Body of pancreas (tissue), 4 donors: ENCODE data around the gene ACADVL. TPM values are rescaled to one million over a fixed set of nuclear protein-coding genes. Genes with fewer than 3 reads are reported as not detected.

Source experiments
- ATAC-seq: fragments of 150-250 bp; one replicate; pipeline ENCODE4 v1.9.1; 2016
- DNase-seq, 4 donors: peaks; one replicate each; pipeline ENCODE4 v3.0.0-alpha.2; 2019
- H3K27ac ChIP-seq, 4 donors: fragments of 200-600 bp; sonication (generic); 1 replicate in 3 of 4; 2 replicates in 1 of 4; pipeline versions ENCODE4 v1.5.1 to v1.6.1; 2016 to 2019; ENCODE audit warnings: mild to moderate bottlenecking in 1 of 4, mixed read lengths in 1 of 4, moderate library complexity in 1 of 4
- H3K27me3 ChIP-seq, 2 donors: fragments of 200-600 bp; sonication (generic); one replicate each; pipeline ENCODE4 v1.6.0; 2016; ENCODE audit warnings: mild to moderate bottlenecking in 1 of 2
- H3K36me3 ChIP-seq, 2 donors: fragments of 200-600 bp; sonication (generic); replicated peaks in 1 of 2; 2 replicates each; pipeline ENCODE4 v1.5.1; 2016; ENCODE audit warnings: low read depth in 2 of 2; ENCODE audit not compliant: insufficient read depth in 1 of 2
- H3K4me1 ChIP-seq: fragments of 200-600 bp; sonication (generic); one replicate; pipeline ENCODE4 v1.6.0; 2016
- H3K4me3 ChIP-seq, 2 donors: fragments of 200-600 bp; sonication (generic); 1 replicate in 1 of 2; 2 replicates in 1 of 2; pipeline ENCODE4 v1.5.1; 2016 to 2019
- H3K9me3 ChIP-seq, 3 donors: fragments of 200-600 bp; sonication (generic); 1 replicate in 2 of 3; 2 replicates in 1 of 3; pipeline ENCODE4 v1.5.1; 2016
- CTCF ChIP-seq, 7 experiments: fragments of 450-650 bp in 4 of 7; fragments of 200-600 bp in 3 of 7; sonication (generic) in 3 of 7; IDR thresholded peaks; one replicate each; pipeline ENCODE4 v1.5.1; 2016 to 2019; ENCODE audit warnings: antibody characterized with exemption in 7 of 7
- POLR2A ChIP-seq, 3 donors: fragments of 450-650 bp; IDR thresholded peaks; one replicate each; pipeline ENCODE4 v1.6.1; 2016; ENCODE audit warnings: antibody characterized with exemption in 3 of 3, mild to moderate bottlenecking in 2 of 3
- WGBS, 2 donors: methylation state at CpG; one replicate each; pipeline ENCODE4 v1.1.5; 2017; 5-methylcytosine and 5-hydroxymethylcytosine counted together
- intact Hi-C: fragments of 100-400 bp; cut with DNase I; formaldehyde crosslinking; loops from one replicate; pipeline ENCODE4 v1.15.1; 2023
- total RNA-seq, 2 donors: library from RNA; depleted of rRNA; stranded (reverse); fragments of >200 nt; gene quantifications; one replicate each; pipeline ENCODE4 v1.1.0, GENCODE V29; 2016

The ACADVL gene
- total RNA-seq, 2 donors from 2014 or later = 887 to 1,901 TPM

- TF ChIP-seq POLR2A (IDR thresholded peaks at IDR 0.05) (no peak), CTCF (IDR thresholded peaks at IDR 0.05) (no peak)
- Histone ChIP-seq H3K4me1 (peaks cover 40% of the 10 kb centered on the region), H3K27me3 (no peaks in the 10 kb centered on the region), H3K4me3 (no peak overlapping the region), H3K27ac (peak overlapping the region; percentile 25 to 52 (median 34)), H3K36me3 (peaks cover 0 to 26% of the 10 kb centered on the region in 2 donors), H3K9me3 (no peaks in the 10 kb centered on the region)
- 66 to 81% methylated on average over 3 to 15 of the region's 15 CpGs for WGBS, 2 donors
- no peak for ATAC-seq
- intact Hi-C loops = no loop called here
- DNase-seq = peak in 2 of 4 donors; percentile 26 to 49
Measured at GRCh38 chr17:7224661-7225111, 4.9 kb downstream of the ACADVL start.

GRCh38 chr17:7225711-7226331 is 6.1 kb downstream of the ACADVL start:
- intact Hi-C loops = no loop called here
- WGBS, 2 donors = 81% methylated on average over 6 to 21 of the region's 21 CpGs
- H3K4me3 ChIP-seq = no peak overlapping the region
- H3K36me3 ChIP-seq = peaks cover 0 to 28% of the 10 kb centered on the region in 2 donors
- ATAC-seq = no peak
- H3K9me3 ChIP-seq = no peaks in the 10 kb centered on the region
- no peak for DNase-seq
- no peaks in the 10 kb centered on the region for H3K27me3 ChIP-seq
- peak overlapping the region in 1 of 4 donors; percentile 52 for H3K27ac ChIP-seq
- TF ChIP-seq CTCF (IDR thresholded peaks at IDR 0.05) (no peak), POLR2A (IDR thresholded peaks at IDR 0.05) (no peak)
- H3K4me1 ChIP-seq = peaks cover 35% of the 10 kb centered on the region

GRCh38 chr17:7226721-7227710 is 7.3 kb downstream of the ACADVL start:
- peaks cover 0 to 28% of the 10 kb centered on the region in 2 donors for H3K36me3 ChIP-seq
- WGBS, 2 donors = 89 to 91% methylated on average over 15 to 28 of the region's 31 CpGs
- ATAC-seq = no peak
- intact Hi-C loops = no loop called here
- H3K27me3 ChIP-seq = no peaks in the 10 kb centered on the region
- H3K4me3 ChIP-seq = no peak overlapping the region
- no peaks in the 10 kb centered on the region for H3K9me3 ChIP-seq
- H3K4me1 ChIP-seq = peaks cover 29% of the 10 kb centered on the region
- no peak for DNase-seq
- H3K27ac ChIP-seq = peak overlapping the region in 1 of 4 donors; percentile 14
- TF ChIP-seq CTCF (IDR thresholded peaks at IDR 0.05) = no peak
- TF ChIP-seq POLR2A (IDR thresholded peaks at IDR 0.05) = no peak

- Histone ChIP-seq H3K36me3 (peaks cover 0 to 14% of the 10 kb centered on the region in 2 donors), H3K9me3 (no peaks in the 10 kb centered on the region), H3K4me1 (peaks cover 28% of the 10 kb centered on the region), H3K27ac (peak overlapping the region in 1 of 4 donors; percentile 12), H3K27me3 (no peaks in the 10 kb centered on the region), H3K4me3 (no peak overlapping the region)
- no peak for ATAC-seq
- no peak for TF ChIP-seq CTCF (IDR thresholded peaks at IDR 0.05)
- no peak for TF ChIP-seq POLR2A (IDR thresholded peaks at IDR 0.05)
- WGBS, 2 donors = 87 to 94% methylated on average over 8 to 14 of the region's 14 CpGs
- intact Hi-C loops = no loop called here
- no peak for DNase-seq
Measured at GRCh38 chr17:7228920-7229319, 9.2 kb downstream of the ACADVL start.
